Ectodermal cell (in vitro differentiated cells): ENCODE data around the gene DIS3.
A peak's percentile ranks its signal among the peaks of the same experiment; 100 is the strongest.
"Not testable (repeated sequence)": the region's sequence is repeated elsewhere in the genome, so short reads cannot be mapped to it uniquely, and the experiment has no call there.

Source experiments
- H3K27ac ChIP-seq: 2 replicates; pipeline ENCODE4 v1.7.0; 2013; ENCODE audit warnings: mild to moderate bottlenecking, low read depth, low read length; ENCODE audit not compliant: insufficient read depth, poor library complexity, severe bottlenecking
- H3K27me3 ChIP-seq: 2 replicates; pipeline ENCODE4 v1.7.0; 2013; ENCODE audit warnings: mild to moderate bottlenecking, low read length; ENCODE audit not compliant: insufficient read depth, control insufficient read depth, poor library complexity, severe bottlenecking
- H3K36me3 ChIP-seq: one replicate; pipeline ENCODE4 v1.7.0; 2013; ENCODE audit warnings: low read length; ENCODE audit not compliant: control insufficient read depth, insufficient read depth
- H3K4me1 ChIP-seq: one replicate; pipeline ENCODE4 v1.7.0; 2013; ENCODE audit warnings: low read length; ENCODE audit not compliant: control insufficient read depth, insufficient read depth
- H3K4me3 ChIP-seq: 2 replicates; pipeline ENCODE4 v1.7.0; 2013; ENCODE audit warnings: low read depth, low read length, control low read depth; ENCODE audit not compliant: insufficient read depth
- H3K9me3 ChIP-seq: 2 replicates; pipeline ENCODE4 v1.7.0; 2013; ENCODE audit warnings: mild to moderate bottlenecking, low read length, moderate library complexity; ENCODE audit not compliant: control insufficient read depth
- WGBS, 2 experiments: methylation state at CpG; one replicate each; pipeline ENCODE4 v1.1.7; 2013; ENCODE audit warnings: missing lambda C conversion rate in 2 of 2; 5-methylcytosine and 5-hydroxymethylcytosine counted together

The DIS3 gene

DNA sequence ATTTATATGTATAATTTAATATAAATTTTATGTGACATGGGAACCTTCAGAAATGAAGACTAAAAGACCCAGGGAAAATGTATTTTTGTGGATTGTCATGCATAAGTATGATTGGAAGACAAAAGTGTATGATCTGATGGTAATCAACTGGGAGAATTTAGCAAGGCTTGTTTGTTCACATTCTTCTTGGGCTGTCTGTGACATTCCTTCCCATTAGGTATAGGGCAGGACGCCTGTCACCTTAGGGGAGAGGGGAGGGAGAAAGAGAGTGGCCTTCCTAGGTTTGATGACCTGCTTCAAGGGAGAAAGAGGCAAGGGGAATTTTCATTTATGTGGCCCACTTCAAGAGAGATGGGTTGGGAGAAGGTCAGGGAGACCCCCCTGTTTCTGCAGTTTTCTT lies 22.6 kb upstream of the DIS3 start:
- WGBS, 2 experiments: 81 to 92% methylated on average over 1 of the region's 1 CpG
- no peaks in the 10 kb centered on the region for H3K27me3 ChIP-seq
- peaks cover 6% of the 10 kb centered on the region for H3K36me3 ChIP-seq
- H3K4me1 ChIP-seq: no peaks in the 10 kb centered on the region
- no peak overlapping the region for H3K4me3 ChIP-seq
- no peak overlapping the region for H3K27ac ChIP-seq
- no peaks in the 10 kb centered on the region for H3K9me3 ChIP-seq

DNA sequence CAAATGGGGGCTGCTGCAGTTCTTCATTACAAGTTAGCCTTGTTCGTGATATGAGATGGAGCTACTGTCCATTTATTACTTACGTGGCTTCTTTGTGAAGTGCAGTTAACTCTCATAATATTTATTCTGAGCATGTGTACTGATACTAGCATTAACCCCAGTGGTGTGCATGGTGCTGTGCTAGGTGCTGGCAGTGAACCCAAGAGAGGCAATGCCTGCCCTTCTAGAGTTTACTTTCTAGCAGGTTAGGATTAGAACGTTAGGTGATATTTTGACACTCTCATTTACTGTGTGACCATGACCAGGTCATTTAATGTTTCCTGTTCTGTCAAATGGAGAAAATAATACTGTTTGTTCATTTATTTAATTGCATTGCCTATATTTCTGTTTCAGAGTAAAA lies 17.1 kb upstream of the DIS3 start:
- no peaks in the 10 kb centered on the region for H3K27me3 ChIP-seq
- H3K4me1 ChIP-seq: no peaks in the 10 kb centered on the region
- peaks cover 4% of the 10 kb centered on the region for H3K36me3 ChIP-seq
- no peaks in the 10 kb centered on the region for H3K9me3 ChIP-seq
- 61 to 67% methylated on average over 3 of the region's 3 CpGs for WGBS, 2 experiments
- H3K4me3 ChIP-seq: no peak overlapping the region
- H3K27ac ChIP-seq: no peak overlapping the region

DNA sequence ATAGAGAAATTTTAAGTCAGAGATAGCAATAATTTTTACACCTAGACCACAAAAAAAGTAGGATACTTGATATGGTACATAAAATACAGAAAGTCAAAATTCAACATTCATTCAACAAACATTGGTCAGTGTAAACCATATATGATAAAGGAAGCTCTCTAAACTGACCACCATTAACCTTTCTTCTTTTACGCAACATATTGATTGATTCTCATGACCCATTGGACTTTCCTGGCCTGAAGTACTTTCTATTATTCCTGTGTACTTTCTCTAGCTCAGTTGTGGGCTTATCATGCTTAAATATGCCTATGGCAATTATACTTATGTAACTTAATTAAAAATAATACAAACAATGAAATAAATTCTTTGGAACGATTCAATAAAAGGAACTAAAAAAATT lies 10.9 kb upstream of the DIS3 start:
- no peak overlapping the region for H3K27ac ChIP-seq
- H3K4me1 ChIP-seq: no peaks in the 10 kb centered on the region
- no peaks in the 10 kb centered on the region for H3K9me3 ChIP-seq
- no peaks in the 10 kb centered on the region for H3K27me3 ChIP-seq
- 92 to 100% methylated on average over 1 of the region's 2 CpGs for WGBS, 2 experiments
- H3K4me3 ChIP-seq: no peak overlapping the region
- peaks cover 17% of the 10 kb centered on the region for H3K36me3 ChIP-seq

DNA sequence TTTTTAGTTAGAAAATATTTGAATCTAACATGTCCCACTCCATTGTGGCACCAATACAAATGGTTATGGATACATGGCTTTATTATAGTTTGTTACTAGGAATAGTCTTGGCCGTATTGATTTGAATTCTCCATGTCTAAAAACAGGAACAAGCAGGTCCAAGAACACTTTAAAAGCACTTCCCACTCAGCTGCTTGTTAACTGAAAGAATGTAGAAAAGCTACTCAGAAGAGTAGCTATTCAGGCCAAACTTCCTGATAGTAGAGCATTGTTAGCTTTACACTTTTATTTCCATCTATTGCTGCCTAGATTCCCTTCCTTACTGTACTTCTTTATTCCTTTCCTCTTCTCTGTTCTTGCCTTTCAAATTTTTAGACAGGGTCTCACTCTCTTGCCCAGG lies 7.1 kb upstream of the DIS3 start:
- WGBS, 2 experiments: 100% methylated on average over 1 of the region's 1 CpG
- Histone ChIP-seq H3K36me3 (peaks cover 13% of the 10 kb centered on the region), H3K4me1 (no peaks in the 10 kb centered on the region), H3K4me3 (no peak overlapping the region), H3K27me3 (no peaks in the 10 kb centered on the region), H3K9me3 (no peaks in the 10 kb centered on the region), H3K27ac (no peak overlapping the region)

DNA sequence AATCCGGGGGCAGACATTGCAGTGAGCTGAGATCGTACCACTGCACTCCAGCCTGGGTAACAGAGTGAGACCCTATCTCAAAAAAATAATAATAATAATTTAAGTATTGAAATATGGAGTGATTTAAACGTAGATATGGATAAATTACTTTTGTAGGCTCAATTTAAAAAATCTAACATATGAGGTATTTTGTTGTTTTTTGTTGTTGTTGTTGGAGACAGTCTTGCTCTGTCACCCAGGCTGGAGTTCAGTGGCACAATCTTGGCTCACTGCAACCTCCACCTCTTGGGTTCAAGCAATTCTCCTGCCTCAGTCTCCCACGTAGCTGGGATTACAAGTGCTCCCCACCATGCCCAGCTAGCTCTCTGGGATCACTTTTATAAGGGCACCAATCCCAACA lies 3.0 kb upstream of the DIS3 start:
- H3K4me1 ChIP-seq, H3K27ac ChIP-seq, H3K4me3 ChIP-seq, H3K9me3 ChIP-seq, H3K36me3 ChIP-seq, H3K27me3 ChIP-seq: not testable (repeated sequence)
- 89 to 94% methylated on average over 4 of the region's 4 CpGs for WGBS, 2 experiments

DNA sequence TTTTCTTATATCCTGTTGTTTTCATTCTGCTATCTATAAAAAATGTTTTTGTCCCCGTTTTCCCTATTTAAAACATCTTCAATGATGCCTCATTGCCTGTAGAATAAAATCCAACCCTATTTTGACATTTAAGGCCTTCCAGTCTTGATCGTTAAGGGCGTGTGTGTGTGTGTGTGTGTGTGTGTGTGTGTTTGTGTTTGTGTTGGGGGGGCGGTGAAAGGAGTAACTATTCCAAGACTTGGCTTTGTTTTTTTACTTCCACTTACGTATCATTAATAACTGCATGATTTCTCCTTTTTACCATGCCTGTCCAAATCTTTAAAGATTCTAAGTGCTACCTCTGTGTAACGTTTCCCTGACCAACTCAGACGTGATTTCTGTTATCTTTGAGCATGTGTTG lies 1.0 kb upstream of the DIS3 start:
- WGBS, 2 experiments: 16 to 25% methylated on average over 2 to 4 of the region's 7 CpGs
- Histone ChIP-seq H3K27me3 (no peaks in the 10 kb centered on the region), H3K9me3 (no peaks in the 10 kb centered on the region), H3K27ac (no peak overlapping the region), H3K4me1 (no peaks in the 10 kb centered on the region), H3K4me3 (peak overlapping the region; percentile 77), H3K36me3 (peaks cover 5% of the 10 kb centered on the region)

DNA sequence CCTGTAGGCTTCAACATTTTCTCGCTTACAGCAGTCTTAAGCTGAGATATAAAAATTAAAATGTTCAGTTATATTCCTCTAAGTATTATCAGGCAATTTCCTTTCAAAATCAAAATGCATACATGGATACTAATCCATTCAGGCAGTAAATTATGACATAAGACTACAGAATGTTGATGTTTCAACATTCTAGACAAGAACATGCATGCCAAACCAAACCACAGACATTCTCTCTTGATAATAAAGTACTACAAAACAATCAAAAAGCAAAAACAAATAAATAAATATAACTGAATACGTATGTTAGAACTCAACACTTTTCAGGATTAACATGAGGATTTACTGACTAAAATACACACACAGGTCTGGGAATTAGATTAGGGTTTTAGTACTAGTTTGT lies 7.7 kb downstream of the DIS3 start:
- H3K4me1 ChIP-seq: no peaks in the 10 kb centered on the region
- H3K4me3 ChIP-seq: no peak overlapping the region
- 83% methylated on average over 1 of the region's 2 CpGs; no CpG with 5 or more reads in 1 of the 2 experiments for WGBS, 2 experiments
- H3K9me3 ChIP-seq: no peaks in the 10 kb centered on the region
- peaks cover 51% of the 10 kb centered on the region for H3K36me3 ChIP-seq
- H3K27me3 ChIP-seq: no peaks in the 10 kb centered on the region
- H3K27ac ChIP-seq: no peak overlapping the region

DNA sequence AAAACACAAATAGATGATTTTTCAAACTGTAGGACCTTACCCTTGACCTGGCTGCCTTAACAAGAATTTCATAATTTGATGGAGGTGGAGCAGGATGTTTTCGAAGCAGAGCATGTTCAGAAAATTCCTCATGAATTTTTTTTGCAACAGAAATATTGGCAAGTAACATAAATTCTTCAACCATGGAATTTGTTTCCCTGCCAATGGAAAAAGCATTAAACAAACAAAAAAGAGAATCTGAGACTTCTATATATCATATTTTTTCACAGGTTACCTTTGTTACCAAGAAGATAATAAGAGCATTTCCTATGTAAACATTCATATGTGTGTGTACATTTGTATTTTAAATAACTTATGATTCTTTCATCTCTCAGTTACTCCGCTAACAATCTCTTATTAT lies 18.3 kb downstream of the DIS3 start:
- Histone ChIP-seq H3K4me3 (no peak overlapping the region), H3K36me3 (peaks cover 31% of the 10 kb centered on the region), H3K4me1 (no peaks in the 10 kb centered on the region), H3K27ac (no peak overlapping the region), H3K27me3 (no peaks in the 10 kb centered on the region), H3K9me3 (no peaks in the 10 kb centered on the region)
- WGBS, 2 experiments: 85 to 92% methylated on average over 2 of the region's 2 CpGs

DNA sequence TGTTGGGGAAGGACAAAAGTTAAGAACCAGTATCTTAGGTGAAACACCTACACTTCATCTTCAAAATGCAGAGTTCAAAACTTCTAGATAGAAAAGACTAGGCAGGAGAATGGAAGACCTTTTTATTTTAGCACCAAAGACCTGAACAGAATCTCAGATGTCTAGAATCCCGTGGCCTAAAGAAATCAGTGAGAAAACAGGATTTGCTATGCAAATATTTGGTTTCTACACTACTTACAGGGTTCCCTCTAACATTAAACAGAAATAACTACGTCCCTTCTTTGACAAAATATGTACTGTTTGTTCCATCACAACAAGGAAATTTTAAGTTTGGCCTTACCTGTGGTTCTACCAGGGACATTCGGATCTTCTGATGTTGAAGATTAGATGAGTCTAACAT lies 21.5 kb downstream of the DIS3 start:
- no peaks in the 10 kb centered on the region for H3K4me1 ChIP-seq
- H3K4me3 ChIP-seq: no peak overlapping the region
- H3K27ac ChIP-seq: no peak overlapping the region
- no peaks in the 10 kb centered on the region for H3K27me3 ChIP-seq
- no peaks in the 10 kb centered on the region for H3K9me3 ChIP-seq
- H3K36me3 ChIP-seq: peaks cover 24% of the 10 kb centered on the region
- 89 to 94% methylated on average over 2 to 3 of the region's 3 CpGs for WGBS, 2 experiments

DNA sequence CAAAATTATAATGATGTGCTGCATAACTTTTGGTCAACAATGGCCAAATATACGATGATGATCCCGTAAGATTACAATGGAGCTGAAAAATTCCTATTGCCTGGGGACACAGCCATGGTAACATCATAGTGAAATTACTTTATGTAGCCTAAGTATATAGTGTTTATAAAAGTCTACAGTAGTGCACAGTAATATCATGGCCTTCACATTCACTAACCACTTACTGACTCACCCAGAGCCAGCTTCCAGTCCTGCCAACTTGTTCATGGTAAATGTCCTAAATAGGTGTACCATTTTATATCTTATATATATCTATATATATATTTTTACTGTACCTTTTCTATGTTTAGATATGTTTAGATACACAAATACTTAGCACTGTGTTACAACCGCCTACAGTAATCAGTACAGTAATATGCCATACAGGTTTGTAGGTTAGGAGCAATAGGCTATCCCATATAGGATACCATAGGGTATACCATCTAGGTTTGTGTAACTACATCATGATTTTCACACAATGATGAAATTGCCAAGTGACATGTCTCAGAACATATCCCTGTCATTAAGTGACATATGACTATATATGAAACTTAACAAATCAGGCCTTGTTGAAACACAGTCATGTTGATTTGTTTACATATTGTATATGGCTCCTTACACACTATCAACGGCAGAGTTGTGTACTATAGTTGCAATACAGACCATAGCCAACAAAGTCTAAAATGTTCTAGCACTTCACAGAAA lies 23.7 kb downstream of the DIS3 start:
- 92 to 97% methylated on average over 3 of the region's 4 CpGs for WGBS, 2 experiments
- Histone ChIP-seq H3K36me3 (peaks cover 20% of the 10 kb centered on the region), H3K4me3 (no peak overlapping the region), H3K4me1 (no peaks in the 10 kb centered on the region), H3K27ac (no peak overlapping the region), H3K9me3 (no peaks in the 10 kb centered on the region), H3K27me3 (no peaks in the 10 kb centered on the region)

DNA sequence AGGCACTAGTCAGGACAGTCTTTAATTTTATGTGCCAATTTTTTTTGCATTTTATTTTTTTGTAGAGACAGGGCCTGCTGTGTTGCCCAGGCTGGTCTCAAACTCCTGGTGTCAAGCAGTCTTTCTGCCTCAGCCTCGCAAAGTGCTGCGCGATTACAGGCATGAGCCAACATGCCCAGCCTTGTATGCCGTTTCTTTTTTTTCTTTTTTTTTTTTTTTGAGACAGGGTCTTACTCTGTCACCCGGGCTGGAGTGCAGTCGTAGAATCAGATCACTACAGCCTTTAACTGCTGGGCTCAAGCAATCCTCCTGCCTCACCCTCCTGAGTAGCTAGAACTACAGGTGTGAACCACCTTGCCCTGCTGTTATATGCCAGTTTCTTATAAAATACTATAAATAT lies 27.6 kb downstream of the DIS3 start:
- no peaks in the 10 kb centered on the region for H3K4me1 ChIP-seq
- 96 to 97% methylated on average over 6 of the region's 6 CpGs for WGBS, 2 experiments
- H3K27ac ChIP-seq: no peak overlapping the region

More for the DNA sequence above, 27.6 kb downstream of the DIS3 start:
- Histone ChIP-seq H3K4me3 (no peak overlapping the region), H3K27me3 (no peaks in the 10 kb centered on the region), H3K9me3 (no peaks in the 10 kb centered on the region), H3K36me3 (peaks cover 22% of the 10 kb centered on the region)
